HepG2 (cell line): Measurements from ENCODE around the gene SECTM1. TPM values are rescaled to one million over a fixed set of nuclear protein-coding genes. Genes with fewer than 3 reads are reported as not detected.

Source experiments
- CAMTA2 ChIP-seq: sonication (generic); formaldehyde crosslinking; IDR thresholded peaks from 2 replicates; pipeline ENCODE4 v1.4.0; 2020; ENCODE audit warnings: mild to moderate bottlenecking, missing genetic modification reagents, borderline replicate concordance
- CCAR2 ChIP-seq: fragments of 200-400 bp; formaldehyde crosslinking; optimal IDR thresholded peaks from 2 replicates; pipeline ENCODE3; 2018; ENCODE audit warnings: low read depth, mild to moderate bottlenecking, low read length, moderate library complexity
- CHD4 ChIP-seq: fragments of 200-600 bp; sonication (generic); IDR thresholded peaks from 2 replicates; pipeline ENCODE4 v1.7.0; 2017; ENCODE audit warnings: mild to moderate bottlenecking, low read length, borderline replicate concordance
- DBP ChIP-seq: sonication (generic); formaldehyde crosslinking; IDR thresholded peaks from 2 replicates; pipeline ENCODE4 v1.4.0; 2020; ENCODE audit warnings: missing genetic modification reagents; ENCODE audit errors: not compliant biosample characterization
- GATAD1 ChIP-seq: IDR thresholded peaks from 2 replicates; pipeline ENCODE4 v1.6.1; 2016; ENCODE audit warnings: missing genetic modification reagents, missing compliant biosample characterization
- GPN1 ChIP-seq: sonication (generic); formaldehyde crosslinking; IDR thresholded peaks from 2 replicates; pipeline ENCODE4 v1.5.1; 2020; ENCODE audit warnings: missing genetic modification reagents, borderline replicate concordance
- KDM5A ChIP-seq: fragments of 200-600 bp; sonication (generic); IDR thresholded peaks from 2 replicates; pipeline ENCODE4 v1.7.0; 2018; ENCODE audit warnings: antibody characterized with exemption, mild to moderate bottlenecking, low read length, borderline replicate concordance
- NPAS2 ChIP-seq: sonication (generic); formaldehyde crosslinking; IDR thresholded peaks from 2 replicates; pipeline ENCODE4 v1.8.0; 2022; ENCODE audit warnings: mild to moderate bottlenecking, missing genetic modification reagents, borderline replicate concordance
- POLR2AphosphoS2 ChIP-seq: IDR thresholded peaks from 2 replicates; pipeline ENCODE4 v1.6.1; 2011; ENCODE audit warnings: low read depth, low read length, improper control_type of control experiment
- RAD51 ChIP-seq: fragments of 450-650 bp; IDR thresholded peaks from 2 replicates; pipeline ENCODE4 v1.6.1; 2016; ENCODE audit warnings: borderline replicate concordance
- SALL1 ChIP-seq: sonication (generic); formaldehyde crosslinking; IDR thresholded peaks from 2 replicates; pipeline ENCODE4 v1.8.0; 2022; ENCODE audit warnings: mild to moderate bottlenecking, missing genetic modification reagents
- SCMH1 ChIP-seq: sonication (generic); formaldehyde crosslinking; IDR thresholded peaks from 2 replicates; pipeline ENCODE4 v1.9.0; 2021; ENCODE audit warnings: missing genetic modification reagents, mild to moderate bottlenecking, borderline replicate concordance
- SIN3B ChIP-seq: fragments of 150-350 bp; IDR thresholded peaks from 2 replicates; pipeline ENCODE4 v1.6.1; 2014; ENCODE audit warnings: low read length
- YEATS2 ChIP-seq: sonication (generic); formaldehyde crosslinking; IDR thresholded peaks from 2 replicates; pipeline ENCODE4 v1.4.0; 2020; ENCODE audit warnings: missing genetic modification reagents, borderline replicate concordance
- ZKSCAN8 ChIP-seq: IDR thresholded peaks from 2 replicates; pipeline ENCODE4 v1.6.1; 2016; ENCODE audit warnings: borderline replicate concordance, missing genetic modification reagents, missing compliant biosample characterization
- ZNF251 ChIP-seq: sonication (generic); formaldehyde crosslinking; IDR thresholded peaks from 2 replicates; pipeline ENCODE4 v1.9.0; 2021; ENCODE audit warnings: mild to moderate bottlenecking, missing genetic modification reagents
- ZNF253 ChIP-seq: sonication (generic); formaldehyde crosslinking; IDR thresholded peaks from 2 replicates; pipeline ENCODE4 v1.8.0; 2022; ENCODE audit warnings: mild to moderate bottlenecking, missing genetic modification reagents, borderline replicate concordance
- ZNF382 ChIP-seq: sonication (generic); formaldehyde crosslinking; IDR thresholded peaks from 2 replicates; pipeline ENCODE4 v1.5.0; 2020; ENCODE audit warnings: missing genetic modification reagents, mild to moderate bottlenecking, borderline replicate concordance
- ZNF446 ChIP-seq: sonication (generic); formaldehyde crosslinking; IDR thresholded peaks from 2 replicates; pipeline ENCODE4 v1.5.0; 2020; ENCODE audit warnings: mild to moderate bottlenecking, missing genetic modification reagents
- ZNF567 ChIP-seq: sonication (generic); formaldehyde crosslinking; IDR thresholded peaks from 2 replicates; pipeline ENCODE4 v1.8.1; 2023; ENCODE audit warnings: mild to moderate bottlenecking, missing genetic modification reagents, borderline replicate concordance
- ZNF569 ChIP-seq: sonication (generic); formaldehyde crosslinking; IDR thresholded peaks from 2 replicates; pipeline ENCODE4 v1.5.0; 2020; ENCODE audit warnings: mild to moderate bottlenecking, missing genetic modification reagents, moderate library complexity, borderline replicate concordance
- ZNF616 ChIP-seq: sonication (generic); formaldehyde crosslinking; IDR thresholded peaks from 2 replicates; pipeline ENCODE4 v1.5.0; 2020; ENCODE audit warnings: low read depth, mild to moderate bottlenecking, missing genetic modification reagents
- ZNF777 ChIP-seq: sonication (generic); formaldehyde crosslinking; IDR thresholded peaks from 2 replicates; pipeline ENCODE4 v1.4.0; 2020; ENCODE audit warnings: missing genetic modification reagents
- polyA plus RNA-seq, 8 experiments: library from polyadenylated mRNA; depleted of rRNA in 3 of 8; stranded (reverse) in 7 of 8; unstranded in 1 of 8; fragments of >200 nt; fragmentation: Illumina TruSeq in 4 of 8; extraction: Trizol in 4 of 8; gene quantifications; 2 replicates each; pipeline versions ENCODE4 v1.2.1 to v1.2.3, GENCODE V29; 2011 to 2016; ENCODE audit warnings: low read depth in 4 of 8, missing spikeins in 1 of 8, mixed read lengths in 1 of 8; ENCODE audit not compliant: insufficient read depth in 1 of 8
- total RNA-seq, 5 experiments: library from RNA; depleted of rRNA; stranded (reverse); fragments of >200 nt; fragmentation: Illumina TruSeq; extraction: Trizol; gene quantifications; 2 replicates each; pipeline ENCODE4 v1.2.3, GENCODE V29; 2016; ENCODE audit warnings: low read depth in 1 of 5
- TF ChIP-seq, protein P1 (sequence below): sonication (generic); formaldehyde crosslinking; IDR thresholded peaks from 2 replicates; pipeline ENCODE4 v1.8.1; 2023; ENCODE audit warnings: missing genetic modification reagents, mild to moderate bottlenecking, borderline replicate concordance
- TF ChIP-seq, protein P2 (sequence below): sonication (generic); formaldehyde crosslinking; IDR thresholded peaks from 2 replicates; pipeline ENCODE4 v1.4.0; 2020; ENCODE audit warnings: mild to moderate bottlenecking, missing genetic modification reagents, borderline replicate concordance

SECTM1 gene
- total and polyA plus RNA-seq, 2 of the 13 experiments (the other 11 are each of a cell fraction or from before 2014, with no cell fraction given), result 3.5 to 5.3 TPM

GRCh38 chr17:82273327-82274133, 60.0 kb downstream of the SECTM1 start, which contains the start of gene CSNK1D (continued):
- no peak for TF ChIP-seq CHD4
- TF ChIP-seq YEATS2 (CRISPR knock-in tag), result peak; percentile 100
- TF ChIP-seq, protein P1, sequence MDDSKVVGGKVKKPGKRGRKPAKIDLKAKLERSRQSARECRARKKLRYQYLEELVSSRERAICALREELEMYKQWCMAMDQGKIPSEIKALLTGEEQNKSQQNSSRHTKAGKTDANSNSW (CRISPR knock-in tag), result peak; percentile 79; the same call in 1 of the 2 replicates
- TF ChIP-seq ZNF567 (CRISPR knock-in tag), result peak; percentile 43; the same call in 1 of the 2 replicates
- TF ChIP-seq, protein P2, sequence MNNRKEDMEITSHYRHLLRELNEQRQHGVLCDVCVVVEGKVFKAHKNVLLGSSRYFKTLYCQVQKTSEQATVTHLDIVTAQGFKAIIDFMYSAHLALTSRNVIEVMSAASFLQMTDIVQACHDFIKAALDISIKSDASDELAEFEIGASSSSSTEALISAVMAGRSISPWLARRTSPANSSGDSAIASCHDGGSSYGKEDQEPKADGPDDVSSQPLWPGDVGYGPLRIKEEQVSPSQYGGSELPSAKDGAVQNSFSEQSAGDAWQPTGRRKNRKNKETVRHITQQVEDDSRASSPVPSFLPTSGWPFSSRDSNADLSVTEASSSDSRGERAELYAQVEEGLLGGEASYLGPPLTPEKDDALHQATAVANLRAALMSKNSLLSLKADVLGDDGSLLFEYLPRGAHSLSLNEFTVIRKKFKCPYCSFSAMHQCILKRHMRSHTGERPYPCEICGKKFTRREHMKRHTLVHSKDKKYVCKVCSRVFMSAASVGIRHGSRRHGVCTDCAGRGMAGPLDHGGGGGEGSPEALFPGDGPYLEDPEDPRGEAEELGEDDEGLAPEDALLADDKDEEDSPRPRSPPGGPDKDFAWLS (CRISPR knock-in tag), result no peak
- TF ChIP-seq ZNF382, result no peak
- TF ChIP-seq ZNF616 (CRISPR knock-in tag), result 0 out of 2 replicates have a peak, but pooled peaks have one; percentile 68
- peak; percentile 76 for TF ChIP-seq CAMTA2 (CRISPR knock-in tag)
- peak; percentile 31; the same call in 1 of the 2 replicates for TF ChIP-seq ZNF777 (CRISPR knock-in tag)
- no peak for TF ChIP-seq RAD51
- TF ChIP-seq DBP, result no peak
- 0 out of 2 replicates have a peak, but pooled peaks have one; percentile 47 for TF ChIP-seq POLR2AphosphoS2
- TF ChIP-seq ZNF569, result no peak
- no peak for TF ChIP-seq ZNF251 (CRISPR knock-in tag)
- no peak for TF ChIP-seq SCMH1 (CRISPR knock-in tag)
- TF ChIP-seq GATAD1 (CRISPR knock-in tag), result peak; percentile 72
- no peak for TF ChIP-seq CCAR2
- TF ChIP-seq NPAS2 (CRISPR knock-in tag), result 0 out of 2 replicates have a peak, but pooled peaks have one; percentile 58
- TF ChIP-seq SALL1 (CRISPR knock-in tag), result peak; percentile 84
- peak; percentile 25; the same call in 1 of the 2 replicates for TF ChIP-seq ZKSCAN8 (CRISPR knock-in tag)
- TF ChIP-seq ZNF446 (CRISPR knock-in tag), result no peak; the same call in 1 of the 2 replicates
- TF ChIP-seq SIN3B, result no peak
- TF ChIP-seq KDM5A, result peak; percentile 50; the same call in 1 of the 2 replicates
- peak; percentile 21; the same call in 1 of the 2 replicates for TF ChIP-seq ZNF253 (CRISPR knock-in tag)
- no peak for TF ChIP-seq GPN1
